ENCODE results near the gene HTT.
A peak's percentile ranks its signal among the peaks of the same experiment; 100 is the strongest.
"Not testable (repeated sequence)": the region's sequence is repeated elsewhere in the genome, so short reads cannot be mapped to it uniquely, and the experiment has no call there.

HTT gene

GRCh38 chr4:3158841-3159240, 84.4 kb downstream of the HTT start:
- DNase-seq (ENCODE audit: low read depth in 2 of 2) = no peak
- TF ChIP-seq CTCF (IDR thresholded peaks at IDR 0.05; ENCODE audit: low read depth, low read length) = no peak
- no peak overlapping the region for H3K4me3 ChIP-seq (replicated peaks in 1 of 2; ENCODE audit: low read depth in 2 of 2, low read length in 2 of 2)

GRCh38 chr4:3160438-3160837, 86.0 kb downstream of the HTT start:
- no peak for TF ChIP-seq CTCF (IDR thresholded peaks at IDR 0.05; ENCODE audit: low read depth, low read length)
- no peak for DNase-seq (ENCODE audit: low read depth in 2 of 2)
- no peak overlapping the region for H3K4me3 ChIP-seq (replicated peaks in 1 of 2; ENCODE audit: low read depth in 2 of 2, low read length in 2 of 2)

DNA sequence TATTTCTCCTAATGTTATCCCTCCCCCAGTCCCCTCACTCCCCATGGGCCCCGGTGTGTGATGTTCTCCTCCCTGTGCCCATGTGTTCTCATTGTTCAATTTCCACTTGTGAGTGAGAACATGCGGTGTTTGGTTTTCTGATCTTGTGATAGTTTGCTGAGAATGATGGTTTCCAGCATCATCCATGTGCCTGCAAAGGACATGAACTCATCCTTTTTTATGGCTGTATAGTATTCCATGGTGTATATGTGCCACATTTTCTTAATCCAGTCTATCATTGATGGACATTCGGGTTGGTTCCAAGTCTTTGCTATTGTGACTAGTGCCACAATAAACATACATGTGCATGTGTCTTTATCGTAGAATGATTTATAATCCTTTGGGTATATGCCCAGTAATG, 86.6 kb downstream of the HTT start:
- H3K4me3 ChIP-seq (replicated peaks in 1 of 2; ENCODE audit: low read depth in 2 of 2, low read length in 2 of 2); DNase-seq (ENCODE audit: low read depth in 2 of 2): not testable (repeated sequence)

DNA sequence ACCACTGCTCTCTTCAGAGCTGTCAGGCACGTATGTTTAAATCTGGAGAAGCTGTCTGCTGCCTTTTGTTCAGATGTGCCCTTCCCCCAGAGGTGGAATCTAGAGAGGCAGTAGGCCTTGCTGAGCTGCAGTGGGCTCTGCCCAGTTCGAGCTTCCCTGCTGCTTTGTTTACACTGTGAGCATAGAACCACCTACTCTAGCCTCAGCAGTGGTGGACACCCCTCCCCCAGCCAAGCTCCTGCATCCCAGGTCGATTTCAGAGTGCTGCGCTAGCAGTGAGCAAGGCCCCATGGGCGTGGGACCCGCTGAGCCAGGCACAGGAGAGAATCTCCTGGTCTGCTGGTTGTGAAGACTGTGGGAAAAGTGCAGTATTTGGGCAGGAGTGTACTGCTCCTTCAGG, 92.0 kb downstream of the HTT start:
- DNase-seq (ENCODE audit: low read depth in 2 of 2); H3K4me3 ChIP-seq (replicated peaks in 1 of 2; ENCODE audit: low read depth in 2 of 2, low read length in 2 of 2): not testable (repeated sequence)

- H3K4me3 ChIP-seq (replicated peaks in 1 of 2; ENCODE audit: low read depth in 2 of 2, low read length in 2 of 2) = no peak overlapping the region
- no peak for TF ChIP-seq CTCF (IDR thresholded peaks at IDR 0.05; ENCODE audit: low read depth, low read length)
- peak; percentile 22 to 31 for DNase-seq (ENCODE audit: low read depth in 2 of 2)
These were observed 93.5 kb downstream of the HTT start for GRCh38 chr4:3168029-3168428.

DNA sequence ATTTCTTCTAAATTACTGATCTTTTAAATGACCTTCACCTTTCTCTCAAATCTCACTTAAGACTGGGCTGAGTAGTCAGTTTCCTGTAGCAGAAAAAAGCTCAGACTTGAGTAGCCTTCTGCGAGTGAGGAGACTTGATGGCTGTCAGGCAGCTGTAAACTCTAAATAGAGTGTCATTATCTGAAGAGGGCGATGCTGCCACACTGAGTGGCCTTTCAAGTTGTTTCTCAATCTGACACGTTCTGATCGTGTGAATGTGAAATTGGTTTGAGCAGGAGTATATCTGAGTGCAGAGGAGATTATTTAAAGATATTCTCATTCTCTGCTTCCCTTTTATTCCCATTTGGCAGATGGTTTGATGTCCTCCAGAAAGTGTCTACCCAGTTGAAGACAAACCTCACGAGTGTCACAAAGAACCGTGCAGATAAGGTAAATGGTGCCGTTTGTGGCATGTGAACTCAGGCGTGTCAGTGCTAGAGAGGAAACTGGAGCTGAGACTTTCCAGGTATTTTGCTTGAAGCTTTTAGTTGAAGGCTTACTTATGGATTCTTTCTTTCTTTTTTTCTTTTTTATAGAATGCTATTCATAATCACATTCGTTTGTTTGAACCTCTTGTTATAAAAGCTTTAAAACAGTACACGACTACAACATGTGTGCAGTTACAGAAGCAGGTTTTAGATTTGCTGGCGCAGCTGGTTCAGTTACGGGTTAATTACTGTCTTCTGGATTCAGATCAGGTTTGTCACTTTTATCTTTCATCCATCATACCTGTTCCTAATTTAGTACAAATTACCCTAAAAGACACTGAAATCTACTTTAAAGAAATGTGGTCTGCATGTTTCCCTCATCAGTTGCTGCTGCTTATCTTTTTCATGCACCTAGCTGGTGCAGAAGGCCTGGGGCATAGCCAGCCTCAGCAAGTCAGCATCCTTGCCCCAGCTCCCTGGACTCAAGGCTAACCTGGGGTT, 100.2 kb downstream of the HTT start:
- no peak overlapping the region for H3K4me3 ChIP-seq (replicated peaks in 1 of 2; ENCODE audit: low read depth in 2 of 2, low read length in 2 of 2)
- DNase-seq (ENCODE audit: low read depth in 2 of 2) = no peak
- no peak for TF ChIP-seq CTCF (IDR thresholded peaks at IDR 0.05; ENCODE audit: low read depth, low read length)

GRCh38 chr4:3176367-3177229, 102.1 kb downstream of the HTT start:
- DNase-seq (ENCODE audit: low read depth in 2 of 2) = no peak
- H3K4me3 ChIP-seq (replicated peaks in 1 of 2; ENCODE audit: low read depth in 2 of 2, low read length in 2 of 2) = no peak overlapping the region
- TF ChIP-seq CTCF (IDR thresholded peaks at IDR 0.05; ENCODE audit: low read depth, low read length) = no peak
